Left ventricle myocardium inferior (tissue), 1 donor: ENCODE data around the gene CTCF. TPM values are rescaled to one million over a fixed set of nuclear protein-coding genes. Genes with fewer than 3 reads are reported as not detected.

Experiments
- DNase-seq: peaks from one replicate; pipeline ENCODE4 v3.0.0-alpha.2; 2020
- H3K27ac ChIP-seq: fragments of 200-600 bp; replicated peaks from 2 replicates; pipeline ENCODE4 v1.8.0; 2021
- H3K27me3 ChIP-seq: fragments of 200-600 bp; 2 replicates; pipeline ENCODE4 v1.8.0; 2021; ENCODE audit warnings: low read depth
- H3K36me3 ChIP-seq: fragments of 200-600 bp; 2 replicates; pipeline ENCODE4 v1.8.0; 2021
- H3K4me1 ChIP-seq: fragments of 200-600 bp; 2 replicates; pipeline ENCODE4 v1.8.0; 2021
- H3K4me3 ChIP-seq: fragments of 200-600 bp; 2 replicates; pipeline ENCODE4 v1.8.0; 2021; ENCODE audit warnings: mild to moderate bottlenecking, moderate library complexity
- H3K9me3 ChIP-seq: fragments of 200-600 bp; replicated peaks from 2 replicates; pipeline ENCODE4 v1.8.0; 2021
- CTCF ChIP-seq: fragments of 200-600 bp; IDR thresholded peaks from 2 replicates; pipeline ENCODE4 v1.8.0; 2021; ENCODE audit warnings: antibody characterized with exemption, mild to moderate bottlenecking, borderline replicate concordance
- intact Hi-C: fragments of 100-400 bp; cut with micrococcal nuclease; formaldehyde crosslinking; loops from one replicate; pipeline ENCODE4 v1.11.0; 2022
- total RNA-seq: library from RNA; stranded (reverse); fragmentation: NEBNext Ultra II Directional; extraction: Animal tissue kit (Norgen Biotek cat#: 25700); gene quantifications from one replicate; pipeline ENCODE4 v1.2.1, GENCODE V29; 2021
- donor health status: DM: no; HTN: yes; CAD: no; lungs with severe emphysema.

The CTCF gene
- total RNA-seq, 1 donor from 2014 or later: 26.1 TPM

- H3K27me3 ChIP-seq: peaks cover 87% of the 10 kb centered on the region
- no peak for DNase-seq
- H3K9me3 ChIP-seq: no peaks in the 10 kb centered on the region
- no peak for TF ChIP-seq CTCF
- no peaks in the 10 kb centered on the region for H3K36me3 ChIP-seq
- H3K4me1 ChIP-seq: peaks cover 32% of the 10 kb centered on the region
- H3K4me3 ChIP-seq: no peak overlapping the region
- intact Hi-C loops: no loop called here
- H3K27ac ChIP-seq: no peak overlapping the region
Measured at GRCh38 chr16:67647681-67648080, 85.4 kb downstream of the CTCF start.

- no peak overlapping the region for H3K27ac ChIP-seq
- intact Hi-C loops: no loop called here
- H3K36me3 ChIP-seq: no peaks in the 10 kb centered on the region
- H3K9me3 ChIP-seq: no peaks in the 10 kb centered on the region
- H3K4me1 ChIP-seq: peaks cover 36% of the 10 kb centered on the region
- no peak for TF ChIP-seq CTCF
- DNase-seq: no peak
- H3K4me3 ChIP-seq: no peak overlapping the region
- H3K27me3 ChIP-seq: peaks cover 92% of the 10 kb centered on the region
Measured at GRCh38 chr16:67648088-67648763, 85.9 kb downstream of the CTCF start.

- Histone ChIP-seq H3K4me1 (peaks cover 42% of the 10 kb centered on the region), H3K4me3 (peak overlapping the region; percentile 33), H3K27me3 (peaks cover 99% of the 10 kb centered on the region), H3K36me3 (no peaks in the 10 kb centered on the region), H3K9me3 (no peaks in the 10 kb centered on the region), H3K27ac (no peak overlapping the region)
- intact Hi-C loops: no loop called here
- TF ChIP-seq CTCF: no peak
- no peak for DNase-seq
Measured at GRCh38 chr16:67648764-67649407, 86.6 kb downstream of the CTCF start.

- Histone ChIP-seq H3K27me3 (peaks cover 100% of the 10 kb centered on the region), H3K27ac (no peak overlapping the region), H3K36me3 (no peaks in the 10 kb centered on the region), H3K4me1 (peaks cover 41% of the 10 kb centered on the region), H3K9me3 (no peaks in the 10 kb centered on the region), H3K4me3 (peak overlapping the region; percentile 33)
- intact Hi-C loops: no loop called here
- DNase-seq: no peak
- no peak for TF ChIP-seq CTCF
Measured at GRCh38 chr16:67649494-67649931, 87.2 kb downstream of the CTCF start.

- H3K9me3 ChIP-seq: no peaks in the 10 kb centered on the region
- peaks cover 36% of the 10 kb centered on the region for H3K4me1 ChIP-seq
- H3K36me3 ChIP-seq: no peaks in the 10 kb centered on the region
- peaks cover 100% of the 10 kb centered on the region for H3K27me3 ChIP-seq
- no peak for TF ChIP-seq CTCF
- DNase-seq: no peak
- intact Hi-C loops: no loop called here
- H3K27ac ChIP-seq: no peak overlapping the region
- H3K4me3 ChIP-seq: no peak overlapping the region
Measured at GRCh38 chr16:67650023-67650422, 87.7 kb downstream of the CTCF start.
